PC-9 (cell line): ENCODE data around the gene KCNH3.

Experiments used
- EZH2 ChIP-seq: fragments of 200-600 bp; sonication (generic); IDR thresholded peaks from 2 replicates; pipeline ENCODE4 v1.8.0; 2017; ENCODE audit warnings: antibody characterized with exemption, low read depth
- TF ChIP-seq, protein P1 (sequence below): fragments of 200-600 bp; sonication (generic); conservative IDR thresholded peaks from 2 replicates; pipeline ENCODE4 v1.6.1; 2017; ENCODE audit warnings: mixed run types, antibody characterized with exemption, mild to moderate bottlenecking, moderate library complexity

- TF ChIP-seq, protein P1, sequence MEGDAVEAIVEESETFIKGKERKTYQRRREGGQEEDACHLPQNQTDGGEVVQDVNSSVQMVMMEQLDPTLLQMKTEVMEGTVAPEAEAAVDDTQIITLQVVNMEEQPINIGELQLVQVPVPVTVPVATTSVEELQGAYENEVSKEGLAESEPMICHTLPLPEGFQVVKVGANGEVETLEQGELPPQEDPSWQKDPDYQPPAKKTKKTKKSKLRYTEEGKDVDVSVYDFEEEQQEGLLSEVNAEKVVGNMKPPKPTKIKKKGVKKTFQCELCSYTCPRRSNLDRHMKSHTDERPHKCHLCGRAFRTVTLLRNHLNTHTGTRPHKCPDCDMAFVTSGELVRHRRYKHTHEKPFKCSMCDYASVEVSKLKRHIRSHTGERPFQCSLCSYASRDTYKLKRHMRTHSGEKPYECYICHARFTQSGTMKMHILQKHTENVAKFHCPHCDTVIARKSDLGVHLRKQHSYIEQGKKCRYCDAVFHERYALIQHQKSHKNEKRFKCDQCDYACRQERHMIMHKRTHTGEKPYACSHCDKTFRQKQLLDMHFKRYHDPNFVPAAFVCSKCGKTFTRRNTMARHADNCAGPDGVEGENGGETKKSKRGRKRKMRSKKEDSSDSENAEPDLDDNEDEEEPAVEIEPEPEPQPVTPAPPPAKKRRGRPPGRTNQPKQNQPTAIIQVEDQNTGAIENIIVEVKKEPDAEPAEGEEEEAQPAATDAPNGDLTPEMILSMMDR, result no peak
- TF ChIP-seq EZH2, result no peak
Observed at GRCh38 chr12:49543221-49543913, 4.5 kb downstream of the KCNH3 start.
